ENCODE data around the gene FAM53C. TPM values are rescaled to one million over a fixed set of nuclear protein-coding genes. Genes with fewer than 3 reads are reported as not detected.
A peak's percentile ranks its signal among the peaks of the same experiment; 100 is the strongest.

The FAM53C gene
- polyA plus RNA-seq (2011; rRNA removed) (35.6 and 35.9 TPM in 2 replicates), polyA minus RNA-seq (2011; rRNA and poly(A)+ RNA removed) (48.7 and 51.9 TPM in 2 replicates)

GRCh38 chr5:138337685-138338410, at the start of gene FAM53C:
FAM53C (plus strand) TSS chr5:138338266; CDS start chr5:138341336, 3,070 bp downstream.
- POLR2A ChIA-PET, result interaction anchor here (0.6 to 3.1 kb wide), 14 partner anchors 11 to 434 kb away, joined by 3 to 88 read pairs (median 4); partner anchors contain the start of genes BRD8, CDC23, EGR1 and ETF1
- H3K9me3 ChIP-seq (ENCODE audit: control insufficient read depth, insufficient read depth, low read length), result no peaks in the 10 kb centered on the region
- peak within 1 kb of the TSS; percentile 91 for H3K4me3 ChIP-seq (ENCODE audit: low read depth, low read length)
- CTCF ChIA-PET, result interaction anchor here (1.1 to 7.9 kb wide), 2 partner anchors 14 to 55 kb away, joined by 3 to 169 read pairs; partner anchors contain the start of gene KDM3B
- peak within 1 kb of the TSS; percentile 98 for H3K27ac ChIP-seq (ENCODE audit: low read depth, low read length)
- no peak for TF ChIP-seq CTCF (IDR thresholded peaks at IDR 0.05; ENCODE audit: low read depth, low read length)
- peak; percentile 84 for DNase-seq (ENCODE audit: low read depth, low spot score)
- no peaks in the 10 kb centered on the region for H3K27me3 ChIP-seq (ENCODE audit: control insufficient read depth, insufficient read depth, low read length)

- ChIA-PET POLR2A (no interaction called here), CTCF (interaction anchor here (1.1 kb wide), 1 partner anchor 66 kb away, joined by 4 read pairs; no protein-coding TSS in a partner anchor)
- Histone ChIP-seq H3K4me3 (ENCODE audit: low read depth, low read length) (no peak overlapping the region), H3K9me3 (ENCODE audit: control insufficient read depth, insufficient read depth, low read length) (no peaks in the 10 kb centered on the region), H3K27me3 (ENCODE audit: control insufficient read depth, insufficient read depth, low read length) (no peaks in the 10 kb centered on the region), H3K27ac (ENCODE audit: low read depth, low read length) (no peak overlapping the region)
- no peak for DNase-seq (ENCODE audit: low read depth, low spot score)
- TF ChIP-seq CTCF (IDR thresholded peaks at IDR 0.05; ENCODE audit: low read depth, low read length), result no peak
These were observed 48.8 kb upstream of the FAM53C start for GRCh38 chr5:138289296-138289695.

- ChIA-PET POLR2A (no interaction called here), CTCF (no interaction called here)
- H3K4me3 ChIP-seq (ENCODE audit: low read depth, low read length), result no peak overlapping the region
- H3K9me3 ChIP-seq (ENCODE audit: control insufficient read depth, insufficient read depth, low read length), result no peaks in the 10 kb centered on the region
- H3K27me3 ChIP-seq (ENCODE audit: control insufficient read depth, insufficient read depth, low read length), result no peaks in the 10 kb centered on the region
- no peak for TF ChIP-seq CTCF (IDR thresholded peaks at IDR 0.05; ENCODE audit: low read depth, low read length)
- H3K27ac ChIP-seq (ENCODE audit: low read depth, low read length), result no peak overlapping the region
- DNase-seq (ENCODE audit: low read depth, low spot score), result peak; percentile 1
These were observed 34.7 kb upstream of the FAM53C start for GRCh38 chr5:138303372-138303771.

- no peak for TF ChIP-seq CTCF (IDR thresholded peaks at IDR 0.05; ENCODE audit: low read depth, low read length)
- ChIA-PET POLR2A (no interaction called here), CTCF (no interaction called here)
- H3K4me3 ChIP-seq (ENCODE audit: low read depth, low read length), result no peak overlapping the region
- H3K27ac ChIP-seq (ENCODE audit: low read depth, low read length), result no peak overlapping the region
- DNase-seq (ENCODE audit: low read depth, low spot score), result no peak
- H3K27me3 ChIP-seq (ENCODE audit: control insufficient read depth, insufficient read depth, low read length), result no peaks in the 10 kb centered on the region
- no peaks in the 10 kb centered on the region for H3K9me3 ChIP-seq (ENCODE audit: control insufficient read depth, insufficient read depth, low read length)
These were observed 32.3 kb upstream of the FAM53C start for GRCh38 chr5:138305797-138306196.

GRCh38 chr5:138315751-138316278, 22.3 kb upstream of the FAM53C start:
- ChIA-PET CTCF (no interaction called here), POLR2A (no interaction called here)
- Histone ChIP-seq H3K27me3 (ENCODE audit: control insufficient read depth, insufficient read depth, low read length) (no peaks in the 10 kb centered on the region), H3K4me3 (ENCODE audit: low read depth, low read length) (no peak overlapping the region), H3K9me3 (ENCODE audit: control insufficient read depth, insufficient read depth, low read length) (no peaks in the 10 kb centered on the region), H3K27ac (ENCODE audit: low read depth, low read length) (no peak overlapping the region)
- TF ChIP-seq CTCF (IDR thresholded peaks at IDR 0.05; ENCODE audit: low read depth, low read length), result no peak
- DNase-seq (ENCODE audit: low read depth, low spot score), result no peak

Data from AG04450 (cell line).